ENCODE results near the gene AOPEP. TPM values are rescaled to one million over a fixed set of nuclear protein-coding genes. Genes with fewer than 3 reads are reported as not detected.

AOPEP gene
- polyA plus RNA-seq, 2 of the 4 experiments (the other 2 are of a cell fraction), result 226 to 266 TPM

DNA sequence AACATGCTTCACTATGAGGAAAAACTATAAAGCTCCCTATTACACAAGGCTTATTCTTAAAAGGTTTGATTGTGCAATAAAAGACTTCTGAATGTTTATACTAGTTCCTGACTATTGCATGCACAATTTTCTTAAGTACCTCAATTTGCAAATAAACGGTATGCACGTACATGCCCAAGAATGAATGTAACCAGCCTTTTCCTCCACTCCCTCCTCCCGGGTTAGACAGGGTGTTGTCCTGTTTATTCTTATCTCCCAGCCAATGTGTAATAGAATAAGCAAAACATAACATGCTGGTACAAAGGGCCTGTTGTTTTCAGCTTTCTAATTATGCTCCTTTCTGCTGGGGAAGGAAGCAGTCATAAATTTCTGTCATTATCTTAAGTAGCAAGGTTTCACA is 79.1 kb downstream of the AOPEP start (continued):
- TF ChIP-seq JUN (IDR thresholded peaks at IDR 0.05) (peak; percentile 79 to 95), MAFK (IDR thresholded peaks at IDR 0.05; ENCODE audit: partially characterized antibody) (no peak), ZSCAN20 (CRISPR knock-in tag; IDR thresholded peaks at IDR 0.05) (peak; percentile 6; the same call in 1 of the 2 replicates), FOSL2 (IDR thresholded peaks at IDR 0.05) (0 out of 2 replicates have a peak, but pooled peaks have one; percentile 8), FOSL2 (CRISPR knock-in tag; IDR thresholded peaks at IDR 0.05) (peak; percentile 87), HEYL (CRISPR knock-in tag; IDR thresholded peaks at IDR 0.05) (no peak; the same call in 1 of the 2 replicates), JUNB (IDR thresholded peaks at IDR 0.05) (peak; percentile 77), RCOR1 (IDR thresholded peaks at IDR 0.05; ENCODE audit: low read depth, low read length) (no peak), EP300 (IDR thresholded peaks at IDR 0.05) (peak; percentile 95), NPAS2 (CRISPR knock-in tag; IDR thresholded peaks at IDR 0.05; ENCODE audit: borderline replicate concordance) (no peak), RAD21 (conservative IDR thresholded peaks at IDR 0.05 in 1 of 2, IDR thresholded peaks at IDR 0.05 in 1 of 2) (peak; percentile 39 to 65), SMC3 (IDR thresholded peaks at IDR 0.05) (peak; percentile 58)
- TF ChIP-seq, protein P1, sequence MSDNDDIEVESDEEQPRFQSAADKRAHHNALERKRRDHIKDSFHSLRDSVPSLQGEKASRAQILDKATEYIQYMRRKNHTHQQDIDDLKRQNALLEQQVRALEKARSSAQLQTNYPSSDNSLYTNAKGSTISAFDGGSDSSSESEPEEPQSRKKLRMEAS (IDR thresholded peaks at IDR 0.05), result peak; percentile 80

DNA sequence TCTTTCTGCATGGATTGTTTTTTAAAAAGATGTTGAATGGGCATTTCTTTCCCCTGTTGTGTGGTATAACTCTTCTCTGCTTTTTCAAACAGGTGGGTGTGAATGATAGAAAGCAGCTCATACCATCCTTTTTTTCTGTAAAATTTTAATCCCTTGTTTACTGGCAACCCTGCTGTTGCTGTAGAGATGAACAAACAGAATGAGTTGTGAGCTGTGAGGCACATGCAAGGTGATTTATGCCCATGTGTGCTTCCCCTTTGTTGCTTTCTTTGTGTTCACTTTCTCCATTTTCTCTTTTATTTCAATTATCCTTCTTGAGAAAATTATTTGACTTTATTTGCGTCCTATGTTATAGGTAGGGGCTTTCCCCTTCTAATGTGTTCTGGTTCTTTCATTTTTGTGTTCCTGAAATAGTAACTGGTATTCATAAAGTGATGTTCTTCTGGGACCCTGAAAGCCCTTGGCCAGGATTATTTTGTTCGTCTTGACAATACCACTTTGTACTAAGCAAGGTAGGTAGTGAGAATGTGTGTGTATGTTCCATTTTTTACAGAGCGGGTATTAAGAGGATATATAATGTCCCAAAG is 79.9 kb downstream of the AOPEP start:
- FAIRE-seq, result peak; percentile 59
- no peaks in the 10 kb centered on the region for H3K9me3 ChIP-seq
- 62% methylated on average over 3 of the region's 3 CpGs for WGBS (ENCODE audit: missing lambda C conversion rate)
- no peak overlapping the region for H3K4me3 ChIP-seq
- peak overlapping the region; percentile 92 for H3K27ac ChIP-seq
- peak overlapping the region; percentile 74 for H3K4me2 ChIP-seq
- POLR2A ChIA-PET, result interaction anchor here (1.1 to 2.8 kb wide), 6 partner anchors 23 to 113 kb away, joined by 3 to 20 read pairs (median 8); no protein-coding TSS in a partner anchor
- DNase-seq (ENCODE audit: low read depth in 1 of 2, low spot score in 1 of 2), result peak; percentile 71 to 90
- ATAC-seq, result peak; percentile 61 to 71; a peak in 5 of 6 replicates
- TF ChIP-seq FOXS1 (CRISPR knock-in tag; IDR thresholded peaks at IDR 0.05) (peak; percentile 90), NR3C1 (IDR thresholded peaks at IDR 0.05) (no peak), RNF2 (IDR thresholded peaks at IDR 0.05; ENCODE audit: borderline replicate concordance, low read depth) (no peak), EP300 (IDR thresholded peaks at IDR 0.05) (no peak), MYC (IDR thresholded peaks at IDR 0.05; ENCODE audit: borderline replicate concordance, low read length) (peak; percentile 64; the same call in 1 of the 2 replicates), HDAC2 (IDR thresholded peaks at IDR 0.05) (no peak), RAD21 (conservative IDR thresholded peaks at IDR 0.05 in 1 of 2, IDR thresholded peaks at IDR 0.05 in 1 of 2) (no peak), FOSL2 (IDR thresholded peaks at IDR 0.05) (no peak), FOSL2 (CRISPR knock-in tag; IDR thresholded peaks at IDR 0.05) (peak; percentile 70), CBX2 (IDR thresholded peaks at IDR 0.05; ENCODE audit: borderline replicate concordance, low read depth) (no peak), ZFP36 (IDR thresholded peaks at IDR 0.05; ENCODE audit: borderline replicate concordance, partially characterized antibody) (no peak), BHLHE40 (IDR thresholded peaks at IDR 0.05; ENCODE audit: low read depth, low read length) (0 out of 2 replicates have a peak, but pooled peaks have one; percentile 43), MAFK (IDR thresholded peaks at IDR 0.05; ENCODE audit: partially characterized antibody) (peak; percentile 45), HOXB5 (CRISPR knock-in tag; IDR thresholded peaks at IDR 0.05) (peak; percentile 23; the same call in 1 of the 2 replicates), POLR2A (IDR thresholded peaks at IDR 0.05; ENCODE audit: low read length) (no peak), NPAS2 (CRISPR knock-in tag; IDR thresholded peaks at IDR 0.05; ENCODE audit: borderline replicate concordance) (peak; percentile 78; the same call in 1 of the 2 replicates), HOXA7 (CRISPR knock-in tag; IDR thresholded peaks at IDR 0.05) (peak; percentile 80), GATA3 (IDR thresholded peaks at IDR 0.05; ENCODE audit: borderline replicate concordance) (peak; percentile 42; the same call in 1 of the 2 replicates), EHF (CRISPR knock-in tag; IDR thresholded peaks at IDR 0.05) (peak; percentile 85)
- TF ChIP-seq, protein P1 (IDR thresholded peaks at IDR 0.05), result peak; percentile 48
- TF ChIP-seq, protein P2, sequence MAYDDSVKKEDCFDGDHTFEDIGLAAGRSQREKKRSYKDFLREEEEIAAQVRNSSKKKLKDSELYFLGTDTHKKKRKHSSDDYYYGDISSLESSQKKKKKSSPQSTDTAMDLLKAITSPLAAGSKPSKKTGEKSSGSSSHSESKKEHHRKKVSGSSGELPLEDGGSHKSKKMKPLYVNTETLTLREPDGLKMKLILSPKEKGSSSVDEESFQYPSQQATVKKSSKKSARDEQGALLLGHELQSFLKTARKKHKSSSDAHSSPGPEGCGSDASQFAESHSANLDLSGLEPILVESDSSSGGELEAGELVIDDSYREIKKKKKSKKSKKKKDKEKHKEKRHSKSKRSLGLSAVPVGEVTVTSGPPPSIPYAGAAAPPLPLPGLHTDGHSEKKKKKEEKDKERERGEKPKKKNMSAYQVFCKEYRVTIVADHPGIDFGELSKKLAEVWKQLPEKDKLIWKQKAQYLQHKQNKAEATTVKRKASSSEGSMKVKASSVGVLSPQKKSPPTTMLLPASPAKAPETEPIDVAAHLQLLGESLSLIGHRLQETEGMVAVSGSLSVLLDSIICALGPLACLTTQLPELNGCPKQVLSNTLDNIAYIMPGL (CRISPR knock-in tag; IDR thresholded peaks at IDR 0.05; ENCODE audit: borderline replicate concordance), result no peak
- TF ChIP-seq, protein P3, sequence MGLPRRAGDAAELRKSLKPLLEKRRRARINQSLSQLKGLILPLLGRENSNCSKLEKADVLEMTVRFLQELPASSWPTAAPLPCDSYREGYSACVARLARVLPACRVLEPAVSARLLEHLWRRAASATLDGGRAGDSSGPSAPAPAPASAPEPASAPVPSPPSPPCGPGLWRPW (IDR thresholded peaks at IDR 0.05), result no peak
- TF ChIP-seq, protein P4, sequence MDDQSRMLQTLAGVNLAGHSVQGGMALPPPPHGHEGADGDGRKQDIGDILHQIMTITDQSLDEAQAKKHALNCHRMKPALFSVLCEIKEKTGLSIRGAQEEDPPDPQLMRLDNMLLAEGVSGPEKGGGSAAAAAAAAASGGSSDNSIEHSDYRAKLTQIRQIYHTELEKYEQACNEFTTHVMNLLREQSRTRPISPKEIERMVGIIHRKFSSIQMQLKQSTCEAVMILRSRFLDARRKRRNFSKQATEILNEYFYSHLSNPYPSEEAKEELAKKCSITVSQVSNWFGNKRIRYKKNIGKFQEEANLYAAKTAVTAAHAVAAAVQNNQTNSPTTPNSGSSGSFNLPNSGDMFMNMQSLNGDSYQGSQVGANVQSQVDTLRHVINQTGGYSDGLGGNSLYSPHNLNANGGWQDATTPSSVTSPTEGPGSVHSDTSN (IDR thresholded peaks at IDR 0.05), result peak; percentile 45; the same call in 1 of the 2 replicates
- TF ChIP-seq, protein P5, sequence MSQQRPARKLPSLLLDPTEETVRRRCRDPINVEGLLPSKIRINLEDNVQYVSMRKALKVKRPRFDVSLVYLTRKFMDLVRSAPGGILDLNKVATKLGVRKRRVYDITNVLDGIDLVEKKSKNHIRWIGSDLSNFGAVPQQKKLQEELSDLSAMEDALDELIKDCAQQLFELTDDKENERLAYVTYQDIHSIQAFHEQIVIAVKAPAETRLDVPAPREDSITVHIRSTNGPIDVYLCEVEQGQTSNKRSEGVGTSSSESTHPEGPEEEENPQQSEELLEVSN (IDR thresholded peaks at IDR 0.05; ENCODE audit: borderline replicate concordance, low read depth), result no peak
- CTCF ChIA-PET, result interaction anchor here (0.9 to 2.9 kb wide), 2 partner anchors 23 to 102 kb away, joined by 3 to 16 read pairs; no protein-coding TSS in a partner anchor
- H3K4me1 ChIP-seq, result peaks cover 89% of the 10 kb centered on the region
